ENCODE results near the gene PARD3B. TPM values are rescaled to one million over a fixed set of nuclear protein-coding genes. Genes with fewer than 3 reads are reported as not detected.

Gene PARD3B
- total and polyA plus RNA-seq, 10 of the 15 experiments (the other 5 are each of a cell fraction or from before 2014, with no cell fraction given): 0.01 to 0.54 (median 0.07) TPM; not detected in 7

DNA sequence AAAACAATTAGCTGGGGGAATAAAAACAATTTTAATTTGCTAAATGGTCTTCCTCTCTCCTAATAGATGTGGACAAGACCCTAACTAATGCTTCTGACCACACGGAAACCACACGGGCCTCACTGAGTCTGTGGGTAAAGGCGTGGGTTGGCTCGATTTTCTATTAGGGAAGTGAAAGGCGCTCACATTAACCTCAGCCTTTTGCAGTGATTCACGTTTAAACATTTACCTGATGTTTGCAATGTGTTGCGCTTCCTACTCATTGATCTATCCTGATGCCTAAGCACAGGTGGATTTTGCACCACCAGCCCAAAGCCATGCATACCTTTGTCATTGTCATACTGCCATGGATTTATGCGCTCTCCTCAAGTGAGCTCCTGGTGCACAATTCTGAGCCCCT is 1101.4 kb downstream of the PARD3B start:
- FAIRE-seq: peak; percentile 85
- in situ Hi-C loops (cut with MboI) (no loop called here), intact Hi-C loops (cut with micrococcal nuclease; ENCODE audit: unreplicated experiment) (no loop called here)
- DNase-seq (ENCODE audit: low read depth, low spot score): peak; percentile 38
- ChIA-PET POLR2A (no interaction called here), RAD21 (ENCODE audit: unreplicated experiment) (no interaction called here), SMC1A (ENCODE audit: uncharacterized antibody, unreplicated experiment) (no interaction called here), CTCF (no interaction called here)
- Histone ChIP-seq H3K79me2 (ENCODE audit: control insufficient read depth, insufficient read depth, low read length) (no peaks in the 10 kb centered on the region), H3K27me3 (replicated peaks in 1 of 2; ENCODE audit: control insufficient read depth in 2 of 2, insufficient read depth in 2 of 2, low read length in 1 of 2) (peaks cover 3 to 22% of the 10 kb centered on the region in 2 experiments), H3K9me3 (replicated peaks; ENCODE audit: control insufficient read depth, insufficient read depth, low read length) (no peaks in the 10 kb centered on the region), H3K9ac (ENCODE audit: control insufficient read depth, insufficient read depth, low read length) (no peak overlapping the region), H4K20me1 (ENCODE audit: control insufficient read depth, insufficient read depth) (no peaks in the 10 kb centered on the region), H3K4me3 (no peak overlapping the region), H3K4me2 (ENCODE audit: control insufficient read depth, insufficient read depth) (no peak overlapping the region), H3K27ac (ENCODE audit: control insufficient read depth, insufficient read depth) (no peak overlapping the region), H3K36me3 (ENCODE audit: control insufficient read depth in 2 of 2, insufficient read depth in 2 of 2, low read length in 1 of 2) (no peaks in the 10 kb centered on the region), H3K4me1 (ENCODE audit: control insufficient read depth, insufficient read depth, low read length) (no peaks in the 10 kb centered on the region; the same call in 1 of the 2 replicates), H2AFZ (ENCODE audit: control insufficient read depth, low read depth, low read length) (no peak overlapping the region)
- peak; percentile 98 for ATAC-seq
- BruUV-seq (replicated peaks): no TSS peak
- WGBS (ENCODE audit: insufficient coverage, insufficient replicate concordance, low lambda C conversion rate, missing lambda C conversion rate): 14% methylated on average over 8 of the region's 8 CpGs
- peak; percentile 71 for TF ChIP-seq MEF2B (IDR thresholded peaks at IDR 0.05; ENCODE audit: partially characterized antibody, poor library complexity, severe bottlenecking)
- TF ChIP-seq BMI1 (IDR thresholded peaks at IDR 0.05; ENCODE audit: borderline replicate concordance): 0 out of 2 replicates have a peak, but pooled peaks have one; percentile 43
- TF ChIP-seq TCF12 (IDR thresholded peaks at IDR 0.05; ENCODE audit: low read depth, low read length): 0 out of 2 replicates have a peak, but pooled peaks have one; percentile 23
- TF ChIP-seq, protein P1, sequence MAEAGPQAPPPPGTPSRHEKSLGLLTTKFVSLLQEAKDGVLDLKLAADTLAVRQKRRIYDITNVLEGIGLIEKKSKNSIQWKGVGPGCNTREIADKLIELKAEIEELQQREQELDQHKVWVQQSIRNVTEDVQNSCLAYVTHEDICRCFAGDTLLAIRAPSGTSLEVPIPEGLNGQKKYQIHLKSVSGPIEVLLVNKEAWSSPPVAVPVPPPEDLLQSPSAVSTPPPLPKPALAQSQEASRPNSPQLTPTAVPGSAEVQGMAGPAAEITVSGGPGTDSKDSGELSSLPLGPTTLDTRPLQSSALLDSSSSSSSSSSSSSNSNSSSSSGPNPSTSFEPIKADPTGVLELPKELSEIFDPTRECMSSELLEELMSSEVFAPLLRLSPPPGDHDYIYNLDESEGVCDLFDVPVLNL (IDR thresholded peaks at IDR 0.05; ENCODE audit: low read depth, low read length): no peak
- peak; percentile 57 to 77; a peak in 2 of 4 replicates for TF ChIP-seq IKZF2 (IDR thresholded peaks at IDR 0.05)
- peak; percentile 98 for TF ChIP-seq SPI1 (IDR thresholded peaks at IDR 0.05; ENCODE audit: borderline replicate concordance, insufficient read depth, low read depth, low read length)
- TF ChIP-seq MEF2A (IDR thresholded peaks at IDR 0.05; ENCODE audit: insufficient read depth, low read depth, low read length): peak; percentile 73; the same call in 1 of the 2 replicates
- TF ChIP-seq MTA3 (IDR thresholded peaks at IDR 0.05; ENCODE audit: borderline replicate concordance, low read length): peak; percentile 95; the same call in 1 of the 2 replicates
- TF ChIP-seq FOXM1 (IDR thresholded peaks at IDR 0.05; ENCODE audit: low read depth, low read length): 0 out of 2 replicates have a peak, but pooled peaks have one; percentile 53
- no peak for TF ChIP-seq SIX5 (IDR thresholded peaks at IDR 0.05; ENCODE audit: low read depth, low read length, severe bottlenecking)
- TF ChIP-seq DPF2 (IDR thresholded peaks at IDR 0.05): peak; percentile 93
- peak; percentile 95 for TF ChIP-seq PAX5 (IDR thresholded peaks at IDR 0.05; ENCODE audit: borderline replicate concordance, low read depth, low read length)
- TF ChIP-seq ATF7 (IDR thresholded peaks at IDR 0.05; ENCODE audit: low read depth): peak; percentile 62
- peak; percentile 92 for TF ChIP-seq BCL11A (IDR thresholded peaks at IDR 0.05; ENCODE audit: low read depth, low read length)
- no peak for TF ChIP-seq POLR2AphosphoS5 (IDR thresholded peaks at IDR 0.05; ENCODE audit: low read length)
- peak; percentile 87 for TF ChIP-seq MTA2 (IDR thresholded peaks at IDR 0.05; ENCODE audit: low read depth)
- TF ChIP-seq CEBPB (IDR thresholded peaks at IDR 0.05; ENCODE audit: borderline replicate concordance in 1 of 2, low read depth in 2 of 2, low read length in 2 of 2): peak in 1 of 2 experiments; percentile 64; a peak in 1 of 4 replicates
- peak; percentile 66 for TF ChIP-seq NBN (IDR thresholded peaks at IDR 0.05)
- TF ChIP-seq, protein P2, sequence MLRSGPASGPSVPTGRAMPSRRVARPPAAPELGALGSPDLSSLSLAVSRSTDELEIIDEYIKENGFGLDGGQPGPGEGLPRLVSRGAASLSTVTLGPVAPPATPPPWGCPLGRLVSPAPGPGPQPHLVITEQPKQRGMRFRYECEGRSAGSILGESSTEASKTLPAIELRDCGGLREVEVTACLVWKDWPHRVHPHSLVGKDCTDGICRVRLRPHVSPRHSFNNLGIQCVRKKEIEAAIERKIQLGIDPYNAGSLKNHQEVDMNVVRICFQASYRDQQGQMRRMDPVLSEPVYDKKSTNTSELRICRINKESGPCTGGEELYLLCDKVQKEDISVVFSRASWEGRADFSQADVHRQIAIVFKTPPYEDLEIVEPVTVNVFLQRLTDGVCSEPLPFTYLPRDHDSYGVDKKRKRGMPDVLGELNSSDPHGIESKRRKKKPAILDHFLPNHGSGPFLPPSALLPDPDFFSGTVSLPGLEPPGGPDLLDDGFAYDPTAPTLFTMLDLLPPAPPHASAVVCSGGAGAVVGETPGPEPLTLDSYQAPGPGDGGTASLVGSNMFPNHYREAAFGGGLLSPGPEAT (IDR thresholded peaks at IDR 0.05; ENCODE audit: low read depth): peak; percentile 45; the same call in 1 of the 2 replicates
- TF ChIP-seq GABPA (IDR thresholded peaks at IDR 0.05; ENCODE audit: low read depth): 0 out of 2 replicates have a peak, but pooled peaks have one; percentile 40
- peak in 1 of 2 experiments; percentile 62; a peak in 1 of 3 replicates for TF ChIP-seq EGR1 (IDR thresholded peaks at IDR 0.05; ENCODE audit: borderline replicate concordance in 1 of 2, low read depth in 2 of 2, low read length in 2 of 2)
